ENCODE measurements around the gene TENM3. TPM values are rescaled to one million over a fixed set of nuclear protein-coding genes. Genes with fewer than 3 reads are reported as not detected.

Gene TENM3
- total RNA-seq, 2 experiments from 2014 or later, result not detected

- H3K4me1 Mint-ChIP-seq (ENCODE audit: low read depth), result no peaks in the 10 kb centered on the region
- H3K4me3 ChIP-seq (ENCODE audit: low read length), result no peak overlapping the region
- no peak overlapping the region for H3K27ac Mint-ChIP-seq
- TF ChIP-seq CTCF (IDR thresholded peaks at IDR 0.05), result no peak
- no peak overlapping the region for H3K27ac ChIP-seq (ENCODE audit: low read depth in 1 of 2, low read length in 2 of 2)
- H3K36me3 ChIP-seq (ENCODE audit: insufficient read depth, low read length), result no peaks in the 10 kb centered on the region
- no peaks in the 10 kb centered on the region for H3K9me3 Mint-ChIP-seq
- DNase-seq, result no peak
- H3K4me1 ChIP-seq (ENCODE audit: insufficient read depth, low read length), result no peaks in the 10 kb centered on the region
- peaks cover 0 to 2% of the 10 kb centered on the region in 2 experiments for H3K27me3 ChIP-seq (ENCODE audit: control insufficient read depth in 1 of 2, insufficient read depth in 2 of 2, low read length in 2 of 2)
- no peak overlapping the region for H3K4me3 Mint-ChIP-seq
- intact Hi-C loops (cut with DNase I, micrococcal nuclease), result no loop called here
- H3K9me3 ChIP-seq (ENCODE audit: control insufficient read depth in 1 of 2, insufficient read depth in 1 of 2, low read length in 2 of 2), result no peaks in the 10 kb centered on the region
- POLR2A ChIA-PET, result no interaction called here
- H3K27me3 Mint-ChIP-seq, result peaks cover 32% of the 10 kb centered on the region
- no peaks in the 10 kb centered on the region for H3K36me3 Mint-ChIP-seq (ENCODE audit: low read depth)
- no peak for ATAC-seq (ENCODE audit: poor library complexity)
- CTCF ChIA-PET, result no interaction called here
Observed at GRCh38 chr4:182555997-182556418, 312.8 kb downstream of the TENM3 start.

DNA sequence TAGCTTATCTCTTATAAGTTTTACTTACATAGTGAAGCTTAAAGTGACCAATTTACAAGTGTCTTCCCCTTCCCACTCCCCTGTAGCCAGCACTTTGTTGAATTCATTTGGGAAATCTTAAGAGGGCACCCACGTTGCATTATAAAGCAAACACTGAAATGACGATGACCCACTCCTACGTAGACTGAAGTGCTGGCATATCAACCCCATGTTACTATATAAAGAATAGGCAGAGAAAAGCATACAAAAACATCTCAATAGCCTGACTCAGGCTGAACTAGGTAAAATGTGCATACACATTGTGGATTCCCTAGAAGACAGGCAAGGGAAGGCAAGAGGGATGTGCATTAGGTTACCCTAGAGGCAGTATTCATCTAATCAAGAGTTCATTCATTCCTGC lies 313.4 kb downstream of the TENM3 start:
- no peak overlapping the region for H3K27ac ChIP-seq (ENCODE audit: low read depth in 1 of 2, low read length in 2 of 2)
- ATAC-seq (ENCODE audit: poor library complexity), result no peak
- Mint-ChIP-seq H3K27ac (no peak overlapping the region), H3K4me1 (ENCODE audit: low read depth) (no peaks in the 10 kb centered on the region), H3K4me3 (no peak overlapping the region), H3K27me3 (peaks cover 32% of the 10 kb centered on the region), H3K36me3 (ENCODE audit: low read depth) (no peaks in the 10 kb centered on the region), H3K9me3 (no peaks in the 10 kb centered on the region)
- no peaks in the 10 kb centered on the region for H3K36me3 ChIP-seq (ENCODE audit: insufficient read depth, low read length)
- H3K9me3 ChIP-seq (ENCODE audit: control insufficient read depth in 1 of 2, insufficient read depth in 1 of 2, low read length in 2 of 2), result no peaks in the 10 kb centered on the region
- no peaks in the 10 kb centered on the region for H3K4me1 ChIP-seq (ENCODE audit: insufficient read depth, low read length)
- DNase-seq, result no peak
- peaks cover 0 to 2% of the 10 kb centered on the region in 2 experiments for H3K27me3 ChIP-seq (ENCODE audit: control insufficient read depth in 1 of 2, insufficient read depth in 2 of 2, low read length in 2 of 2)
- H3K4me3 ChIP-seq (ENCODE audit: low read length), result no peak overlapping the region
- intact Hi-C loops (cut with DNase I, micrococcal nuclease), result no loop called here
- CTCF ChIA-PET, result no interaction called here
- no peak for TF ChIP-seq CTCF (IDR thresholded peaks at IDR 0.05)
- POLR2A ChIA-PET, result no interaction called here

GRCh38 chr4:182560358-182560757 lies 317.2 kb downstream of the TENM3 start:
- no peaks in the 10 kb centered on the region for H3K9me3 Mint-ChIP-seq
- ChIA-PET POLR2A (no interaction called here), CTCF (no interaction called here)
- H3K4me1 Mint-ChIP-seq (ENCODE audit: low read depth), result no peaks in the 10 kb centered on the region
- H3K27me3 ChIP-seq (ENCODE audit: control insufficient read depth in 1 of 2, insufficient read depth in 2 of 2, low read length in 2 of 2), result no peaks in the 10 kb centered on the region
- no peaks in the 10 kb centered on the region for H3K4me1 ChIP-seq (ENCODE audit: insufficient read depth, low read length)
- TF ChIP-seq CTCF (IDR thresholded peaks at IDR 0.05), result no peak
- H3K27me3 Mint-ChIP-seq, result peaks cover 46% of the 10 kb centered on the region
- H3K36me3 ChIP-seq (ENCODE audit: insufficient read depth, low read length), result no peaks in the 10 kb centered on the region
- H3K4me3 Mint-ChIP-seq, result no peak overlapping the region
- no peak overlapping the region for H3K4me3 ChIP-seq (ENCODE audit: low read length)
- H3K36me3 Mint-ChIP-seq (ENCODE audit: low read depth), result no peaks in the 10 kb centered on the region
- DNase-seq (no peak), ATAC-seq (ENCODE audit: poor library complexity) (no peak)
- no peak overlapping the region for H3K27ac ChIP-seq (ENCODE audit: low read depth in 1 of 2, low read length in 2 of 2)
- no peak overlapping the region for H3K27ac Mint-ChIP-seq
- intact Hi-C loops (cut with DNase I, micrococcal nuclease), result no loop called here
- H3K9me3 ChIP-seq (ENCODE audit: control insufficient read depth in 1 of 2, insufficient read depth in 1 of 2, low read length in 2 of 2), result no peaks in the 10 kb centered on the region
